Measurements from ENCODE around the gene ZNF710. TPM values are rescaled to one million over a fixed set of nuclear protein-coding genes. Genes with fewer than 3 reads are reported as not detected.

ZNF710 gene
- total and polyA plus RNA-seq, 2 donors (not counting 3 experiments of a cell fraction or from before 2014, with no cell fraction given), result 8.9 to 32.4 TPM

DNA sequence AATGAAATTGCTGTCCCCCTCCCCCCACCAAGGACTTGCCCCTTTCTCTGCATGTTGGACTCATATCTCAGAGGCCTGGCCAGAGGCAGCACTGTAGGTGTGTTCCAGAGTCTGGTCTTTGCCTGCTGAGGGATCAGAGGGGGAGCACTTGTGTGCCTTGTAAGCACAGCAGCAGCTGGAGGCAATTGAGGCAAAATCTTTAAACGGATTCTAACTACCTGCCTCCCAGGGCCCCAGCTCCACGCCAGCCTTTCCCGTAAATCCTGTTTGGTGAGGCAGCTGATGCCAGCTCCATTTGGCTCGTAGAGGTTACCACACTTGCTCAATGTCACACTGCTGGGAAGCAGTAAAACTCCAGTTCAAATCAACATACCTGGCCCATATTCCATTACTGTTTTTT is 103.4 kb downstream of the ZNF710 start:
- ChIA-PET POLR2A (no interaction called here), CTCF (interaction anchor here (3.4 kb wide), 1 partner anchor 17 kb away, joined by 25 read pairs; no protein-coding TSS in a partner anchor)
- Histone ChIP-seq H3K4me2 (ENCODE audit: insufficient read depth, low read length) (no peak overlapping the region), H3K9me1 (replicated peaks; ENCODE audit: control insufficient read depth, extremely low read depth, insufficient read depth, low read length) (no peaks in the 10 kb centered on the region), H3K27ac (ENCODE audit: insufficient read depth, low read depth, low read length) (no peak overlapping the region), H3K9me3 (replicated peaks; ENCODE audit: control insufficient read depth, insufficient read depth, low read length) (no peaks in the 10 kb centered on the region), H2AFZ (ENCODE audit: low read depth, low read length) (no peak overlapping the region), H3K79me2 (ENCODE audit: control insufficient read depth, insufficient read depth, low read length) (peaks cover 13% of the 10 kb centered on the region), H3K36me3 (ENCODE audit: control insufficient read depth in 2 of 2, extremely low read depth in 1 of 2, insufficient read depth in 2 of 2, low read length in 2 of 2) (no peaks in the 10 kb centered on the region), H3K4me1 (ENCODE audit: control insufficient read depth, extremely low read depth, insufficient read depth, low read length) (peaks cover 26% of the 10 kb centered on the region), H3K4me3 (replicated peaks in 1 of 3; ENCODE audit: insufficient read depth in 1 of 3, low read depth in 1 of 3, low read length in 3 of 3) (no peak overlapping the region), H4K20me1 (replicated peaks; ENCODE audit: control insufficient read depth, extremely low read depth, insufficient read depth, low read length) (no peaks in the 10 kb centered on the region), H3K9ac (replicated peaks; ENCODE audit: extremely low read depth, insufficient read depth, low read length) (no peak overlapping the region), H3K27me3 (ENCODE audit: control insufficient read depth in 2 of 2, insufficient read depth in 2 of 2, low read length in 2 of 2) (no peaks in the 10 kb centered on the region)
- intact Hi-C loops (cut with micrococcal nuclease) (loop anchor here (5.0 kb wide), 1 partner anchor 128 kb away; the partner anchor contains the start of genes CIB1 and GDPGP1), dilution Hi-C loops (cut with MboI; ENCODE audit: extremely low pct_ligation_motif_present, low sequenced_read_pairs) (no loop called here)
- no peak for FAIRE-seq
- BruUV-seq (replicated peaks), result no TSS peak
- DNase-seq (ENCODE audit: low read depth, low spot score), result no peak
- TF ChIP-seq, protein P1, sequence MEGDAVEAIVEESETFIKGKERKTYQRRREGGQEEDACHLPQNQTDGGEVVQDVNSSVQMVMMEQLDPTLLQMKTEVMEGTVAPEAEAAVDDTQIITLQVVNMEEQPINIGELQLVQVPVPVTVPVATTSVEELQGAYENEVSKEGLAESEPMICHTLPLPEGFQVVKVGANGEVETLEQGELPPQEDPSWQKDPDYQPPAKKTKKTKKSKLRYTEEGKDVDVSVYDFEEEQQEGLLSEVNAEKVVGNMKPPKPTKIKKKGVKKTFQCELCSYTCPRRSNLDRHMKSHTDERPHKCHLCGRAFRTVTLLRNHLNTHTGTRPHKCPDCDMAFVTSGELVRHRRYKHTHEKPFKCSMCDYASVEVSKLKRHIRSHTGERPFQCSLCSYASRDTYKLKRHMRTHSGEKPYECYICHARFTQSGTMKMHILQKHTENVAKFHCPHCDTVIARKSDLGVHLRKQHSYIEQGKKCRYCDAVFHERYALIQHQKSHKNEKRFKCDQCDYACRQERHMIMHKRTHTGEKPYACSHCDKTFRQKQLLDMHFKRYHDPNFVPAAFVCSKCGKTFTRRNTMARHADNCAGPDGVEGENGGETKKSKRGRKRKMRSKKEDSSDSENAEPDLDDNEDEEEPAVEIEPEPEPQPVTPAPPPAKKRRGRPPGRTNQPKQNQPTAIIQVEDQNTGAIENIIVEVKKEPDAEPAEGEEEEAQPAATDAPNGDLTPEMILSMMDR (IDR thresholded peaks at IDR 0.05; ENCODE audit: extremely low read depth in 1 of 2, insufficient read depth in 1 of 2, low read depth in 1 of 2, low read length in 2 of 2), result no peak
- TF ChIP-seq JUN (IDR thresholded peaks at IDR 0.05; ENCODE audit: borderline replicate concordance, insufficient read depth, insufficient read length, low read depth) (no peak), FOS (IDR thresholded peaks at IDR 0.05; ENCODE audit: borderline replicate concordance, insufficient read depth, low read length) (no peak), MYC (IDR thresholded peaks at IDR 0.05; ENCODE audit: low read depth, low read length) (no peak), GATA2 (IDR thresholded peaks at IDR 0.05; ENCODE audit: insufficient read depth, insufficient read length, low read depth, low read length) (no peak), POLR2AphosphoS5 (IDR thresholded peaks at IDR 0.05; ENCODE audit: insufficient read depth, low read depth, low read length) (no peak), POLR2A (IDR thresholded peaks at IDR 0.05; ENCODE audit: low read depth, low read length) (no peak), EZH2 (IDR thresholded peaks at IDR 0.05; ENCODE audit: borderline replicate concordance, low read depth, low read length, severe bottlenecking) (no peak)
- TF ChIP-seq, protein P2, sequence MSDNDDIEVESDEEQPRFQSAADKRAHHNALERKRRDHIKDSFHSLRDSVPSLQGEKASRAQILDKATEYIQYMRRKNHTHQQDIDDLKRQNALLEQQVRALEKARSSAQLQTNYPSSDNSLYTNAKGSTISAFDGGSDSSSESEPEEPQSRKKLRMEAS (IDR thresholded peaks at IDR 0.05; ENCODE audit: insufficient read depth, insufficient read length), result no peak
